Smooth muscle cell (in vitro differentiated cells): ENCODE results near the gene ECM1. TPM values are rescaled to one million over a fixed set of nuclear protein-coding genes. Genes with fewer than 3 reads are reported as not detected.

Experiments used
- DNase-seq: peaks from one replicate; lab custom pipeline; 2025; ENCODE audit not compliant: unreplicated experiment; lab: John Stamatoyannopoulos, UW
- H2AFZ ChIP-seq: fragments of 200-600 bp; sonication (generic); 2 replicates; pipeline ENCODE4 v1.6.0; 2016; ENCODE audit warnings: antibody characterized with exemption, low read depth, mild to moderate bottlenecking
- H3F3A ChIP-seq: fragments of 200-600 bp; sonication (generic); 2 replicates; pipeline ENCODE4 v1.6.0; 2017; ENCODE audit warnings: antibody characterized with exemption, low read depth
- H3K27ac ChIP-seq: fragments of 200-600 bp; sonication (generic); 2 replicates; pipeline ENCODE4 v1.5.1; 2016; ENCODE audit warnings: low read depth, mild to moderate bottlenecking
- H3K27me3 ChIP-seq: fragments of 200-600 bp; sonication (generic); 2 replicates; pipeline ENCODE4 v1.6.1; 2016; ENCODE audit warnings: low read depth, mild to moderate bottlenecking
- H3K36me3 ChIP-seq: fragments of 200-600 bp; sonication (generic); 2 replicates; pipeline ENCODE4 v1.5.1; 2016; ENCODE audit warnings: low read depth
- H3K4me1 ChIP-seq: fragments of 200-600 bp; sonication (generic); 2 replicates; pipeline ENCODE4 v1.5.1; 2016; ENCODE audit warnings: low read depth
- H3K4me2 ChIP-seq: fragments of 200-600 bp; sonication (generic); 2 replicates; pipeline ENCODE4 v1.6.0; 2016; ENCODE audit warnings: mild to moderate bottlenecking
- H3K4me3 ChIP-seq: fragments of 200-600 bp; sonication (generic); 2 replicates; pipeline ENCODE4 v1.5.1; 2016; ENCODE audit warnings: mild to moderate bottlenecking
- H3K79me2 ChIP-seq: fragments of 200-600 bp; sonication (generic); 2 replicates; pipeline ENCODE4 v1.6.0; 2016; ENCODE audit warnings: low read depth, mild to moderate bottlenecking
- H3K9ac ChIP-seq: fragments of 200-600 bp; sonication (generic); 2 replicates; pipeline ENCODE4 v1.6.0; 2016; ENCODE audit warnings: low read depth
- H3K9me3 ChIP-seq: fragments of 200-600 bp; sonication (generic); replicated peaks from 2 replicates; pipeline ENCODE4 v1.5.1; 2016; ENCODE audit warnings: low read depth
- H4K20me1 ChIP-seq: fragments of 200-600 bp; sonication (generic); 2 replicates; pipeline ENCODE4 v1.6.0; 2016; ENCODE audit warnings: low read depth
- WGBS: methylation state at CpG from one replicate; pipeline ENCODE4 v1.1.7; 2016; ENCODE audit warnings: low lambda C conversion rate; 5-methylcytosine and 5-hydroxymethylcytosine counted together
- polyA plus RNA-seq: library from polyadenylated mRNA; unstranded; fragments of >200 nt; fragmentation: Nextera tagmentation; extraction: Ambion mirVana; gene quantifications from 2 replicates; pipeline ENCODE4 v1.2.1, GENCODE V29; 2016
- total RNA-seq: library from RNA; depleted of rRNA; stranded (reverse); fragments of >200 nt; gene quantifications from 2 replicates; pipeline ENCODE4 v1.2.3, GENCODE V29; 2014
- TF ChIP-seq, protein P1 (sequence below): fragments of 200-600 bp; sonication (generic); IDR thresholded peaks from 2 replicates; pipeline ENCODE4 v1.5.1; 2017; ENCODE audit warnings: borderline replicate concordance, mild to moderate bottlenecking, antibody characterized with exemption; ENCODE audit not compliant: insufficient read depth, poor library complexity, severe bottlenecking

The ECM1 gene
- total and polyA plus RNA-seq, 2 experiments from 2014 or later: 19.0 to 36.1 TPM

DNA sequence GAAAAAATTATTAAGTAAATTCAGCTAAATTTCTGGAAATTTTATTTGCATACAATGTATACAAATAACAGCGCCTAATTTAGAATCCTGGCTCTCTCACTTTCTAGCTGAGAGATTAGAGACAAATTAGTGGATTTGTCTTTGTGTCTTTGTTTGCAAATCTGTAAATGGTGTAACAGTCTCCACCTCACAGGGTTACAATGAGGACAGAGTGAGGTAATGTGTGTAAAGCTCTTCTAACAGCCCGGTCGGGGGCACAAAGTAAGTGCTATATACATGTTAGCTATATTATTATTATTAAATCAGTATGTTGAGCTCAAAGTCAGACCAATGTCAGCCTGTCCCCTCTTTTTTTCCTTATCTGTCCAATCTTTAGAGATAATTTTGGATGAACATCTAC lies 36.3 kb downstream of the ECM1 start:
- H3K4me1 ChIP-seq: no peaks in the 10 kb centered on the region
- no peak overlapping the region for H3K4me2 ChIP-seq
- H3K9ac ChIP-seq: no peak overlapping the region
- no peaks in the 10 kb centered on the region for H4K20me1 ChIP-seq
- WGBS: 90% methylated on average over 3 of the region's 3 CpGs
- no peak overlapping the region for H3K27ac ChIP-seq
- TF ChIP-seq, protein P1, sequence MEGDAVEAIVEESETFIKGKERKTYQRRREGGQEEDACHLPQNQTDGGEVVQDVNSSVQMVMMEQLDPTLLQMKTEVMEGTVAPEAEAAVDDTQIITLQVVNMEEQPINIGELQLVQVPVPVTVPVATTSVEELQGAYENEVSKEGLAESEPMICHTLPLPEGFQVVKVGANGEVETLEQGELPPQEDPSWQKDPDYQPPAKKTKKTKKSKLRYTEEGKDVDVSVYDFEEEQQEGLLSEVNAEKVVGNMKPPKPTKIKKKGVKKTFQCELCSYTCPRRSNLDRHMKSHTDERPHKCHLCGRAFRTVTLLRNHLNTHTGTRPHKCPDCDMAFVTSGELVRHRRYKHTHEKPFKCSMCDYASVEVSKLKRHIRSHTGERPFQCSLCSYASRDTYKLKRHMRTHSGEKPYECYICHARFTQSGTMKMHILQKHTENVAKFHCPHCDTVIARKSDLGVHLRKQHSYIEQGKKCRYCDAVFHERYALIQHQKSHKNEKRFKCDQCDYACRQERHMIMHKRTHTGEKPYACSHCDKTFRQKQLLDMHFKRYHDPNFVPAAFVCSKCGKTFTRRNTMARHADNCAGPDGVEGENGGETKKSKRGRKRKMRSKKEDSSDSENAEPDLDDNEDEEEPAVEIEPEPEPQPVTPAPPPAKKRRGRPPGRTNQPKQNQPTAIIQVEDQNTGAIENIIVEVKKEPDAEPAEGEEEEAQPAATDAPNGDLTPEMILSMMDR: no peak
- no peaks in the 10 kb centered on the region for H3K79me2 ChIP-seq
- H3K27me3 ChIP-seq: no peaks in the 10 kb centered on the region
- no peaks in the 10 kb centered on the region for H3K36me3 ChIP-seq
- H3F3A ChIP-seq: no peaks in the 10 kb centered on the region
- no peak overlapping the region for H3K4me3 ChIP-seq
- no peak for DNase-seq
- H3K9me3 ChIP-seq: no peaks in the 10 kb centered on the region
- H2AFZ ChIP-seq: no peak overlapping the region

- Histone ChIP-seq H3K4me1 (no peaks in the 10 kb centered on the region), H3K27ac (no peak overlapping the region), H4K20me1 (no peaks in the 10 kb centered on the region), H3K9ac (no peak overlapping the region), H3K79me2 (no peaks in the 10 kb centered on the region), H3F3A (peaks cover 12% of the 10 kb centered on the region), H3K27me3 (no peaks in the 10 kb centered on the region), H2AFZ (no peak overlapping the region), H3K9me3 (no peaks in the 10 kb centered on the region), H3K4me2 (no peak overlapping the region), H3K4me3 (no peak overlapping the region), H3K36me3 (no peaks in the 10 kb centered on the region)
- DNase-seq: no peak
- WGBS: 93% methylated on average over 6 of the region's 6 CpGs
- TF ChIP-seq, protein P1: no peak
Observed at GRCh38 chr1:150545486-150546032, 37.6 kb downstream of the ECM1 start.

GRCh38 chr1:150546294-150546937 lies 38.5 kb downstream of the ECM1 start:
- no peaks in the 10 kb centered on the region for H3K4me1 ChIP-seq
- no peaks in the 10 kb centered on the region for H3K9me3 ChIP-seq
- H3K4me2 ChIP-seq: no peak overlapping the region
- H3K27ac ChIP-seq: no peak overlapping the region
- H3K36me3 ChIP-seq: no peaks in the 10 kb centered on the region
- no peaks in the 10 kb centered on the region for H4K20me1 ChIP-seq
- WGBS: 93% methylated on average over 16 of the region's 16 CpGs
- no peaks in the 10 kb centered on the region for H3K79me2 ChIP-seq
- H3K27me3 ChIP-seq: no peaks in the 10 kb centered on the region
- H2AFZ ChIP-seq: no peak overlapping the region
- TF ChIP-seq, protein P1: no peak
- H3F3A ChIP-seq: peaks cover 21% of the 10 kb centered on the region
- no peak overlapping the region for H3K4me3 ChIP-seq
- no peak for DNase-seq
- no peak overlapping the region for H3K9ac ChIP-seq

DNA sequence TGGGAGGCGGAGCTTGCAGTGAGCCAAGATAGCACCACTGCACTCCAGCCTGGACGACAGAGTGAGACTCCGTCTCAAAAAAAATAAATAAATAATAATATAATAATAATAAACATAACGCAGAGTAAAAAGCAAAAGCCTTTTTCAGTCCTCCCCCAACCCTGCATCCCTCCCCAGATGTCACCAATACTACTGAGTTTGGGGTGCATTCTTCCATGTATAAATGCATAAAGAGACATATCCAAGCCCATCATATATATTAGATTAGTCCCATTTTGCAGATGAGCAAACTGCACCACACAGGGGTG lies 40.4 kb downstream of the ECM1 start:
- H3K9me3 ChIP-seq: no peaks in the 10 kb centered on the region
- no peaks in the 10 kb centered on the region for H4K20me1 ChIP-seq
- peak overlapping the region; percentile 94 for H3K4me2 ChIP-seq
- H3K79me2 ChIP-seq: no peaks in the 10 kb centered on the region
- no peak overlapping the region for H3K9ac ChIP-seq
- no peaks in the 10 kb centered on the region for H3K36me3 ChIP-seq
- H2AFZ ChIP-seq: no peak overlapping the region
- peak overlapping the region; percentile 63 for H3K4me3 ChIP-seq
- H3K27ac ChIP-seq: no peak overlapping the region
- DNase-seq: no peak
- H3F3A ChIP-seq: peaks cover 29% of the 10 kb centered on the region
- no peaks in the 10 kb centered on the region for H3K27me3 ChIP-seq
- whole genome bisulfite sequencing: 77% methylated on average over 4 of the region's 4 CpGs
- TF ChIP-seq, protein P1: no peak
- peaks cover 7% of the 10 kb centered on the region for H3K4me1 ChIP-seq
